ENCODE measurements around the gene CCDC24.

DNA sequence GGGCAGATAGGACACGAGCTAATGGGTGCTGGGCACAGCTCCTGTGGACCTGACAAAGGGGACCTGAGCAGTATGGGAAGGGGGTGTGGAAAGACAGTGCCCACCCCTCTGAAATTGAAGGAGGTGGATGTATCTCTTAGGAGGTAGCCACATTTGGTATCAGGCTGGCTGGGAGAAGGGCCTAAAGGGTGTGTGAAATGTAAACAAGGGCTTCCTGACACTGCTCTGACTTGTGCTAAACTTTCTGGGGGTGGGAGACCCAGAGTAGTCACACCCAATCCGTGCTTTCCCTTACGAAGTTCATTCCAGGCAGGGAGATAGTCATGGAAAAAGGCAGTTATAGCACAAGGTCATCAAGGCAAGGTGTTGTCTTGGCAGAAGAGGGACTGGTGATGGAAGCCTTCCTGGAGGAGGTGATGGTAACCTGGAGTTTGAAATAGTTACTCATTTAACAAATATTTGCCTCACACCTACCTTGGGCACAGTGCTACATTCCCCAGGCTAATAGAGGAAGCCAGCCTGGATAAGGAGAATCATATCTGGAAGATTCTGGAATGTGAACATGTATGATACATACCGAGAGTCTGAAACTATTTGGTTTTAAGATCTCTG, 5.3 kb upstream of the CCDC24 start:
- no peak for TF ChIP-seq EZH2 (IDR thresholded peaks at IDR 0.05; ENCODE audit: borderline replicate concordance, low read depth, low read length, severe bottlenecking)
- no peak for TF ChIP-seq POLR2AphosphoS5 (IDR thresholded peaks at IDR 0.05; ENCODE audit: insufficient read depth, low read depth, low read length)
- TF ChIP-seq, protein P1, sequence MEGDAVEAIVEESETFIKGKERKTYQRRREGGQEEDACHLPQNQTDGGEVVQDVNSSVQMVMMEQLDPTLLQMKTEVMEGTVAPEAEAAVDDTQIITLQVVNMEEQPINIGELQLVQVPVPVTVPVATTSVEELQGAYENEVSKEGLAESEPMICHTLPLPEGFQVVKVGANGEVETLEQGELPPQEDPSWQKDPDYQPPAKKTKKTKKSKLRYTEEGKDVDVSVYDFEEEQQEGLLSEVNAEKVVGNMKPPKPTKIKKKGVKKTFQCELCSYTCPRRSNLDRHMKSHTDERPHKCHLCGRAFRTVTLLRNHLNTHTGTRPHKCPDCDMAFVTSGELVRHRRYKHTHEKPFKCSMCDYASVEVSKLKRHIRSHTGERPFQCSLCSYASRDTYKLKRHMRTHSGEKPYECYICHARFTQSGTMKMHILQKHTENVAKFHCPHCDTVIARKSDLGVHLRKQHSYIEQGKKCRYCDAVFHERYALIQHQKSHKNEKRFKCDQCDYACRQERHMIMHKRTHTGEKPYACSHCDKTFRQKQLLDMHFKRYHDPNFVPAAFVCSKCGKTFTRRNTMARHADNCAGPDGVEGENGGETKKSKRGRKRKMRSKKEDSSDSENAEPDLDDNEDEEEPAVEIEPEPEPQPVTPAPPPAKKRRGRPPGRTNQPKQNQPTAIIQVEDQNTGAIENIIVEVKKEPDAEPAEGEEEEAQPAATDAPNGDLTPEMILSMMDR (IDR thresholded peaks at IDR 0.05; ENCODE audit: extremely low read depth in 1 of 2, insufficient read depth in 1 of 2, low read depth in 1 of 2, low read length in 2 of 2) = no peak
- TF ChIP-seq, protein P2, sequence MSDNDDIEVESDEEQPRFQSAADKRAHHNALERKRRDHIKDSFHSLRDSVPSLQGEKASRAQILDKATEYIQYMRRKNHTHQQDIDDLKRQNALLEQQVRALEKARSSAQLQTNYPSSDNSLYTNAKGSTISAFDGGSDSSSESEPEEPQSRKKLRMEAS (IDR thresholded peaks at IDR 0.05; ENCODE audit: insufficient read depth, insufficient read length) = no peak

All from endothelial cell of umbilical vein (primary cell).